ENCODE measurements around the gene RPL5. TPM values are rescaled to one million over a fixed set of nuclear protein-coding genes. Genes with fewer than 3 reads are reported as not detected.

RPL5 gene
- total RNA-seq, 4 donors from 2014 or later, result 1,169 to 2,433 (median 2,010) TPM

- peaks cover 0 to 30% of the 10 kb centered on the region in 2 donors for H3K36me3 ChIP-seq
- WGBS, 2 donors (ENCODE audit: low coverage in 1 of 2), result 77 to 86% methylated on average over 4 of the region's 4 CpGs
- ATAC-seq, result no peak
- no peak overlapping the region for H3K4me3 ChIP-seq
- TF ChIP-seq EP300 (IDR thresholded peaks at IDR 0.05) (no peak), POLR2A (IDR thresholded peaks at IDR 0.05) (no peak), POLR2AphosphoS5 (IDR thresholded peaks at IDR 0.05) (no peak), CTCF (IDR thresholded peaks at IDR 0.05) (no peak)
- no peaks in the 10 kb centered on the region for H3K27me3 ChIP-seq
- peaks cover 0 to 14% (median 0%) of the 10 kb centered on the region in 3 donors for H3K4me1 ChIP-seq
- H3K27ac ChIP-seq, result no peak overlapping the region
- H3K9me3 ChIP-seq, result no peaks in the 10 kb centered on the region
These were observed 16.4 kb downstream of the RPL5 start for GRCh38 chr1:92848201-92848600.

- H3K4me1 ChIP-seq, result peaks cover 0 to 14% (median 0%) of the 10 kb centered on the region in 3 donors
- WGBS, 2 donors (ENCODE audit: low coverage in 1 of 2), result 100% methylated on average over 3 of the region's 3 CpGs
- H3K4me3 ChIP-seq, result no peak overlapping the region
- TF ChIP-seq CTCF (IDR thresholded peaks at IDR 0.05), result no peak
- no peak for TF ChIP-seq EP300 (IDR thresholded peaks at IDR 0.05)
- no peak for TF ChIP-seq POLR2A (IDR thresholded peaks at IDR 0.05)
- no peak for TF ChIP-seq POLR2AphosphoS5 (IDR thresholded peaks at IDR 0.05)
- no peaks in the 10 kb centered on the region for H3K9me3 ChIP-seq
- H3K27me3 ChIP-seq, result no peaks in the 10 kb centered on the region
- no peak overlapping the region for H3K27ac ChIP-seq
- peaks cover 0 to 16% of the 10 kb centered on the region in 2 donors for H3K36me3 ChIP-seq
- no peak for ATAC-seq
These were observed 18.2 kb downstream of the RPL5 start for GRCh38 chr1:92850019-92850418.

GRCh38 chr1:92851729-92852128 is 19.9 kb downstream of the RPL5 start:
- no peak for TF ChIP-seq EP300 (IDR thresholded peaks at IDR 0.05)
- no peak for TF ChIP-seq CTCF (IDR thresholded peaks at IDR 0.05)
- no peak for TF ChIP-seq POLR2AphosphoS5 (IDR thresholded peaks at IDR 0.05)
- TF ChIP-seq POLR2A (IDR thresholded peaks at IDR 0.05), result no peak
- ATAC-seq, result no peak
- no peaks in the 10 kb centered on the region for H3K9me3 ChIP-seq
- 35 to 63% methylated on average over 2 of the region's 2 CpGs for WGBS, 2 donors (ENCODE audit: low coverage in 1 of 2)
- no peak overlapping the region for H3K27ac ChIP-seq
- no peaks in the 10 kb centered on the region for H3K27me3 ChIP-seq
- no peak overlapping the region for H3K4me3 ChIP-seq
- peaks cover 0 to 16% of the 10 kb centered on the region in 2 donors for H3K36me3 ChIP-seq
- peaks cover 0 to 14% (median 0%) of the 10 kb centered on the region in 3 donors for H3K4me1 ChIP-seq

- 75 to 81% methylated on average over 2 of the region's 2 CpGs for WGBS, 2 donors (ENCODE audit: low coverage in 1 of 2)
- Histone ChIP-seq H3K36me3 (peaks cover 0 to 16% of the 10 kb centered on the region in 2 donors), H3K27ac (no peak overlapping the region), H3K9me3 (no peaks in the 10 kb centered on the region), H3K27me3 (no peaks in the 10 kb centered on the region), H3K4me3 (no peak overlapping the region), H3K4me1 (peaks cover 0 to 14% (median 0%) of the 10 kb centered on the region in 3 donors)
- TF ChIP-seq EP300 (IDR thresholded peaks at IDR 0.05), result no peak
- no peak for TF ChIP-seq POLR2AphosphoS5 (IDR thresholded peaks at IDR 0.05)
- TF ChIP-seq CTCF (IDR thresholded peaks at IDR 0.05), result no peak
- no peak for TF ChIP-seq POLR2A (IDR thresholded peaks at IDR 0.05)
- no peak for ATAC-seq
These were observed 21.5 kb downstream of the RPL5 start for GRCh38 chr1:92853299-92853698.

GRCh38 chr1:92854101-92854785 is 22.4 kb downstream of the RPL5 start:
- Histone ChIP-seq H3K27me3 (no peaks in the 10 kb centered on the region), H3K4me3 (no peak overlapping the region), H3K9me3 (no peaks in the 10 kb centered on the region), H3K4me1 (peaks cover 0 to 16% (median 0%) of the 10 kb centered on the region in 3 donors), H3K27ac (no peak overlapping the region), H3K36me3 (peaks cover 0 to 15% of the 10 kb centered on the region in 2 donors)
- TF ChIP-seq POLR2A (IDR thresholded peaks at IDR 0.05) (no peak), EP300 (IDR thresholded peaks at IDR 0.05) (no peak), CTCF (IDR thresholded peaks at IDR 0.05) (no peak), POLR2AphosphoS5 (IDR thresholded peaks at IDR 0.05) (no peak)
- ATAC-seq, result no peak

Measured in gastroesophageal sphincter (tissue), 4 donors.